IPS-20b (cell line): ENCODE measurements around the gene KCNG1.
A peak's percentile ranks its signal among the peaks of the same experiment; 100 is the strongest.

Experiments used
- H3K27ac ChIP-seq: one replicate; pipeline ENCODE4 v1.5.1; 2013; ENCODE audit warnings: low read length
- H3K27me3 ChIP-seq: 2 replicates; pipeline ENCODE4 v1.6.1; 2013; ENCODE audit warnings: mild to moderate bottlenecking, low read length, inconsistent platforms; ENCODE audit not compliant: insufficient read depth
- H3K36me3 ChIP-seq: 2 replicates; pipeline ENCODE4 v1.6.1; 2013; ENCODE audit warnings: low read depth, mild to moderate bottlenecking, inconsistent platforms, low read length, moderate library complexity; ENCODE audit not compliant: insufficient read depth
- H3K4me1 ChIP-seq: 2 replicates; pipeline ENCODE4 v1.6.1; 2013; ENCODE audit warnings: mild to moderate bottlenecking, control low read depth, inconsistent platforms, low read length, moderate library complexity; ENCODE audit not compliant: insufficient read depth
- H3K4me3 ChIP-seq: 2 replicates; pipeline ENCODE4 v1.5.1; 2013; ENCODE audit warnings: mild to moderate bottlenecking, low read length, inconsistent platforms
- H3K9ac ChIP-seq: 2 replicates; pipeline ENCODE4 v1.6.1; 2013; ENCODE audit warnings: low read depth, mild to moderate bottlenecking, inconsistent platforms, low read length, moderate library complexity
- H3K9me3 ChIP-seq: 2 replicates; pipeline ENCODE4 v1.6.1; 2013; ENCODE audit warnings: mild to moderate bottlenecking, low read depth, low read length, inconsistent platforms; ENCODE audit not compliant: insufficient read depth

KCNG1 gene

GRCh38 chr20:50995506-50995905, 27.4 kb downstream of the KCNG1 start:
- Histone ChIP-seq H3K27ac (no peak overlapping the region), H3K27me3 (no peaks in the 10 kb centered on the region; the same call in 1 of the 2 replicates), H3K4me3 (no peak overlapping the region), H3K36me3 (no peaks in the 10 kb centered on the region), H3K9ac (no peak overlapping the region), H3K4me1 (peaks cover 14% of the 10 kb centered on the region; the same call in 1 of the 2 replicates), H3K9me3 (no peaks in the 10 kb centered on the region)

- H3K9ac ChIP-seq: no peak overlapping the region
- H3K36me3 ChIP-seq: no peaks in the 10 kb centered on the region
- no peak overlapping the region for H3K4me3 ChIP-seq
- no peak overlapping the region for H3K27ac ChIP-seq
- H3K9me3 ChIP-seq: no peaks in the 10 kb centered on the region
- H3K4me1 ChIP-seq: peaks cover 21% of the 10 kb centered on the region; the same call in 1 of the 2 replicates
- no peaks in the 10 kb centered on the region; the same call in 1 of the 2 replicates for H3K27me3 ChIP-seq
Observed at GRCh38 chr20:50993876-50994275, 29.0 kb downstream of the KCNG1 start.

GRCh38 chr20:50992733-50993457, 30.0 kb downstream of the KCNG1 start:
- H3K27ac ChIP-seq: peak overlapping the region; percentile 96
- H3K4me1 ChIP-seq: peaks cover 26% of the 10 kb centered on the region; the same call in 1 of the 2 replicates
- peak overlapping the region; percentile 74; the same call in 1 of the 2 replicates for H3K9ac ChIP-seq
- H3K36me3 ChIP-seq: no peaks in the 10 kb centered on the region
- H3K27me3 ChIP-seq: no peaks in the 10 kb centered on the region; the same call in 1 of the 2 replicates
- no peaks in the 10 kb centered on the region for H3K9me3 ChIP-seq
- peak overlapping the region; percentile 48; the same call in 1 of the 2 replicates for H3K4me3 ChIP-seq

- H3K36me3 ChIP-seq: no peaks in the 10 kb centered on the region
- H3K9ac ChIP-seq: peak overlapping the region; percentile 74; the same call in 1 of the 2 replicates
Observed at GRCh38 chr20:50992336-50992732, 30.6 kb downstream of the KCNG1 start.

GRCh38 chr20:50991076-50991475, 31.8 kb downstream of the KCNG1 start:
- Histone ChIP-seq H3K27ac (no peak overlapping the region), H3K4me1 (peaks cover 27% of the 10 kb centered on the region; the same call in 1 of the 2 replicates), H3K9ac (peak overlapping the region; percentile 22; the same call in 1 of the 2 replicates), H3K9me3 (no peaks in the 10 kb centered on the region), H3K4me3 (peak overlapping the region; percentile 7; the same call in 1 of the 2 replicates), H3K27me3 (no peaks in the 10 kb centered on the region), H3K36me3 (no peaks in the 10 kb centered on the region)

More at GRCh38 chr20:50992336-50992732, 30.6 kb downstream of the KCNG1 start:
- peaks cover 27% of the 10 kb centered on the region; the same call in 1 of the 2 replicates for H3K4me1 ChIP-seq
- H3K27me3 ChIP-seq: no peaks in the 10 kb centered on the region; the same call in 1 of the 2 replicates
- H3K4me3 ChIP-seq: peak overlapping the region; percentile 48; the same call in 1 of the 2 replicates
- H3K9me3 ChIP-seq: no peaks in the 10 kb centered on the region
- H3K27ac ChIP-seq: peak overlapping the region; percentile 96

- Histone ChIP-seq H3K27me3 (no peaks in the 10 kb centered on the region), H3K9ac (no peak overlapping the region), H3K27ac (no peak overlapping the region), H3K36me3 (no peaks in the 10 kb centered on the region), H3K4me3 (no peak overlapping the region), H3K4me1 (peaks cover 24% of the 10 kb centered on the region; the same call in 1 of the 2 replicates), H3K9me3 (no peaks in the 10 kb centered on the region)
Observed at GRCh38 chr20:50987493-50988210, 35.3 kb downstream of the KCNG1 start.

- no peaks in the 10 kb centered on the region for H3K36me3 ChIP-seq
- H3K4me3 ChIP-seq: no peak overlapping the region
- H3K27me3 ChIP-seq: no peaks in the 10 kb centered on the region
- peaks cover 4% of the 10 kb centered on the region; the same call in 1 of the 2 replicates for H3K4me1 ChIP-seq
- no peaks in the 10 kb centered on the region for H3K9me3 ChIP-seq
- H3K27ac ChIP-seq: no peak overlapping the region
- no peak overlapping the region for H3K9ac ChIP-seq
Observed at GRCh38 chr20:50983321-50983720, 39.6 kb downstream of the KCNG1 start.

- Histone ChIP-seq H3K27ac (no peak overlapping the region), H3K4me3 (no peak overlapping the region), H3K9ac (no peak overlapping the region), H3K4me1 (no peaks in the 10 kb centered on the region), H3K36me3 (no peaks in the 10 kb centered on the region), H3K9me3 (no peaks in the 10 kb centered on the region), H3K27me3 (no peaks in the 10 kb centered on the region)
Observed at GRCh38 chr20:50982363-50982762, 40.5 kb downstream of the KCNG1 start.

GRCh38 chr20:50981714-50982048, 41.2 kb downstream of the KCNG1 start:
- Histone ChIP-seq H3K9me3 (no peaks in the 10 kb centered on the region), H3K27me3 (no peaks in the 10 kb centered on the region), H3K9ac (no peak overlapping the region), H3K4me1 (no peaks in the 10 kb centered on the region), H3K36me3 (no peaks in the 10 kb centered on the region), H3K27ac (no peak overlapping the region), H3K4me3 (no peak overlapping the region)

- H3K4me3 ChIP-seq: no peak overlapping the region
- H3K4me1 ChIP-seq: no peaks in the 10 kb centered on the region
- H3K27me3 ChIP-seq: no peaks in the 10 kb centered on the region
- no peak overlapping the region for H3K9ac ChIP-seq
- H3K36me3 ChIP-seq: no peaks in the 10 kb centered on the region
- H3K9me3 ChIP-seq: no peaks in the 10 kb centered on the region
- H3K27ac ChIP-seq: no peak overlapping the region
Observed at GRCh38 chr20:50980851-50981713, 41.8 kb downstream of the KCNG1 start.

- H3K9me3 ChIP-seq: no peaks in the 10 kb centered on the region
- no peaks in the 10 kb centered on the region for H3K27me3 ChIP-seq
- no peak overlapping the region for H3K9ac ChIP-seq
- no peak overlapping the region for H3K27ac ChIP-seq
- no peak overlapping the region for H3K4me3 ChIP-seq
- H3K4me1 ChIP-seq: no peaks in the 10 kb centered on the region
- no peaks in the 10 kb centered on the region for H3K36me3 ChIP-seq
Observed at GRCh38 chr20:50980071-50980681, 42.7 kb downstream of the KCNG1 start.
